H9 (cell line): ENCODE results near the gene RBFOX2. TPM values are rescaled to one million over a fixed set of nuclear protein-coding genes. Genes with fewer than 3 reads are reported as not detected.
"Not testable (repeated sequence)": the region's sequence is repeated elsewhere in the genome, so short reads cannot be mapped to it uniquely, and the experiment has no call there.

Experiments
- DNase-seq: peaks from one replicate; pipeline ENCODE4 v3.0.0-alpha.2; 2017
- H2AFZ ChIP-seq: one replicate; pipeline ENCODE4 v1.6.1; 2013; ENCODE audit warnings: mild to moderate bottlenecking, low read length, control low read depth, moderate library complexity
- H2AK5ac ChIP-seq: 2 replicates; pipeline ENCODE4 v1.6.1; 2013; ENCODE audit warnings: low read length, control low read depth, mixed read lengths; ENCODE audit not compliant: insufficient read length
- H2BK120ac ChIP-seq: one replicate; pipeline ENCODE4 v1.6.1; 2013; ENCODE audit warnings: low read depth, mild to moderate bottlenecking, low read length, control low read depth, inconsistent platforms; ENCODE audit not compliant: poor library complexity, severe bottlenecking
- H2BK12ac ChIP-seq: 2 replicates; pipeline ENCODE4 v1.6.1; 2013; ENCODE audit warnings: low read length, control low read depth, mixed read lengths, low read depth; ENCODE audit not compliant: insufficient read length
- H2BK15ac ChIP-seq: 2 replicates; pipeline ENCODE4 v1.6.1; 2013; ENCODE audit warnings: low read depth, low read length, control low read depth
- H2BK20ac ChIP-seq: one replicate; pipeline ENCODE4 v1.6.1; 2013; ENCODE audit warnings: low read depth, mild to moderate bottlenecking, low read length, control low read depth, inconsistent platforms; ENCODE audit not compliant: poor library complexity, severe bottlenecking
- H2BK5ac ChIP-seq: 2 replicates; pipeline ENCODE4 v1.6.1; 2013; ENCODE audit warnings: low read length, control low read depth, mixed read lengths; ENCODE audit not compliant: insufficient read length
- H3K14ac ChIP-seq: 2 replicates; pipeline ENCODE4 v1.6.1; 2013; ENCODE audit warnings: low read length, control low read depth; ENCODE audit not compliant: insufficient read depth
- H3K18ac ChIP-seq: 2 replicates; pipeline ENCODE4 v1.6.1; 2013; ENCODE audit warnings: low read depth, mild to moderate bottlenecking, mixed read lengths, low read length, control low read depth; ENCODE audit not compliant: insufficient read length
- H3K23ac ChIP-seq: 2 replicates; pipeline ENCODE4 v1.6.1; 2013; ENCODE audit warnings: low read length, control low read depth, mixed read lengths, low read depth; ENCODE audit not compliant: insufficient read length
- H3K23me2 ChIP-seq: 2 replicates; pipeline ENCODE4 v1.6.1; 2013; ENCODE audit warnings: low read depth, mild to moderate bottlenecking, mixed read lengths, low read length, control low read depth; ENCODE audit not compliant: insufficient read length, poor library complexity, severe bottlenecking
- H3K27ac ChIP-seq: 2 replicates; pipeline ENCODE4 v1.5.1; 2013; ENCODE audit warnings: low read length, control low read depth, mixed read lengths, low read depth; ENCODE audit not compliant: insufficient read length
- H3K27me3 ChIP-seq: 2 replicates; pipeline ENCODE4 v1.6.1; 2013; ENCODE audit warnings: low read length, control low read depth, inconsistent platforms; ENCODE audit not compliant: insufficient read depth
- H3K4ac ChIP-seq: 2 replicates; pipeline ENCODE4 v1.6.1; 2013; ENCODE audit warnings: low read depth, mild to moderate bottlenecking, control low read depth, inconsistent platforms, low read length, moderate library complexity
- H3K4me1 ChIP-seq: 2 replicates; pipeline ENCODE4 v1.6.1; 2013; ENCODE audit warnings: low read length, control low read depth, inconsistent platforms; ENCODE audit not compliant: insufficient read depth
- H3K4me2 ChIP-seq: 2 replicates; pipeline ENCODE4 v1.6.1; 2013; ENCODE audit warnings: low read length, control low read depth, mixed read lengths; ENCODE audit not compliant: insufficient read length, insufficient read depth
- H3K56ac ChIP-seq: 2 replicates; pipeline ENCODE4 v1.6.1; 2013; ENCODE audit warnings: low read depth, mild to moderate bottlenecking, mixed read lengths, low read length, control low read depth; ENCODE audit not compliant: insufficient read length
- H3K79me1 ChIP-seq: 2 replicates; pipeline ENCODE4 v1.6.1; 2013; ENCODE audit warnings: low read depth, mild to moderate bottlenecking, moderate library complexity, low read length, control low read depth, inconsistent platforms; ENCODE audit not compliant: insufficient read depth, poor library complexity, severe bottlenecking
- H3K79me2 ChIP-seq: 2 replicates; pipeline ENCODE4 v1.6.1; 2013; ENCODE audit warnings: low read length, control low read depth, inconsistent platforms; ENCODE audit not compliant: insufficient read depth
- H3K9ac ChIP-seq: 2 replicates; pipeline ENCODE4 v1.6.1; 2013; ENCODE audit warnings: low read length, control low read depth, mixed read lengths; ENCODE audit not compliant: insufficient read length; ENCODE audit errors: extremely low read depth
- H3K9me3 ChIP-seq: one replicate; pipeline ENCODE4 v1.6.1; 2013; ENCODE audit warnings: low read depth, low read length, inconsistent platforms; ENCODE audit not compliant: control insufficient read depth
- H3T11ph ChIP-seq: one replicate; pipeline ENCODE4 v1.6.1; 2013; ENCODE audit warnings: mild to moderate bottlenecking, low read length, control low read depth, inconsistent platforms
- H4K20me1 ChIP-seq: one replicate; pipeline ENCODE4 v1.6.1; 2013; ENCODE audit not compliant: control insufficient read depth, insufficient read length, insufficient read depth
- H4K5ac ChIP-seq: 2 replicates; pipeline ENCODE4 v1.6.1; 2013; ENCODE audit warnings: low read depth, mild to moderate bottlenecking, mixed read lengths, low read length, control low read depth; ENCODE audit not compliant: insufficient read length
- H4K8ac ChIP-seq: replicated peaks from 2 replicates; pipeline ENCODE4 v1.6.1; 2013; ENCODE audit warnings: low read length, control low read depth, mixed read lengths, low read depth; ENCODE audit not compliant: insufficient read length
- H4K91ac ChIP-seq: 2 replicates; pipeline ENCODE4 v1.6.1; 2013; ENCODE audit warnings: low read depth, mild to moderate bottlenecking, moderate library complexity, mixed read lengths, low read length, control low read depth; ENCODE audit not compliant: insufficient read length
- H3K27ac Mint-ChIP-seq, 3 experiments: 2 replicates in 2 of 3; 3 replicates in 1 of 3; pipeline ENCODE4 v1.8.0; 2020 to 2021; ENCODE audit warnings: mixed read lengths in 3 of 3, mild to moderate bottlenecking in 1 of 3, moderate library complexity in 1 of 3
- H3K27me3 Mint-ChIP-seq: 2 replicates; pipeline ENCODE4 v1.8.0; 2021; ENCODE audit warnings: low read depth, mild to moderate bottlenecking, moderate library complexity, mixed read lengths
- H3K36me3 Mint-ChIP-seq, 3 experiments: 2 replicates in 2 of 3; 3 replicates in 1 of 3; pipeline ENCODE4 v1.8.0; 2020 to 2021; ENCODE audit warnings: low read depth in 3 of 3, mixed read lengths in 3 of 3; ENCODE audit not compliant: insufficient read depth in 1 of 3
- H3K4me1 Mint-ChIP-seq, 2 experiments: 2 replicates each; pipeline ENCODE4 v1.8.0; 2020; ENCODE audit warnings: mixed read lengths in 2 of 2
- H3K4me3 Mint-ChIP-seq, 2 experiments: 2 replicates in 1 of 2; 3 replicates in 1 of 2; pipeline ENCODE4 v1.8.0; 2020 to 2021; ENCODE audit warnings: mild to moderate bottlenecking in 2 of 2, mixed read lengths in 2 of 2, moderate library complexity in 1 of 2
- H3K9me3 Mint-ChIP-seq, 2 experiments: 2 replicates in 1 of 2; 3 replicates in 1 of 2; pipeline ENCODE4 v1.8.0; 2020; ENCODE audit warnings: mild to moderate bottlenecking in 2 of 2, mixed read lengths in 2 of 2, moderate library complexity in 1 of 2
- WGBS: extraction: QIAGEN DNeasy Blood & Tissue Kit; methylation state at CpG from one replicate; pipeline ENCODE4 v1.1.7; 2013; ENCODE audit warnings: missing lambda C conversion rate, low lambda C conversion rate, mixed read lengths; ENCODE audit not compliant: insufficient read length; ENCODE audit errors: extremely low coverage; 5-methylcytosine and 5-hydroxymethylcytosine counted together
- total RNA-seq: library from RNA; stranded (reverse); gene quantifications from 2 replicates; pipeline ENCODE4 v1.2.1, GENCODE V29; 2021
- TF ChIP-seq, protein P1 (sequence below): fragments of 200-600 bp; sonication (generic); conservative IDR thresholded peaks from 3 replicates; pipeline ENCODE4 v1.8.0; 2021; ENCODE audit warnings: antibody characterized with exemption, mild to moderate bottlenecking

RBFOX2 gene
- total RNA-seq, 1 experiment from 2014 or later, result 84.7 TPM

DNA sequence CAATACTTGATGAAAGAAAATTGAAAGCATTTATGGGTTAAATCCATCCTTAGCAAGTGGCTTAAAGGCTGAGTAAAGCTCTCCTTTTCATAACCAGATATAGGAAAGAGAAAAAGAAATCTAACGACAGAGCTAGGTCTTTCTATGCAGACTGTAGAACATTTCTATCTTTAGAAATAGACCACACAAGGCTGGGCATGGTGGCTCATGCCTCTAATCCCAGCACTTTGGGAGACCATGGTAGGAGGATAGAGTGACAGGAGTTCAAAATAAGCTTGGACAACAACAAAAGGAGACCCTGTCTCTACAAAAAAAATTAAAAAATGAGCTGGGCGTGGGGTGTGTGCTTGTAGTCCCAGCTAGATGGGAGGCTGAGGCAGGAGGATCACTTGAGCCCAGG is 220.2 kb downstream of the RBFOX2 start:
- Histone ChIP-seq H3T11ph (no peak overlapping the region), H2BK120ac (no peak overlapping the region), H3K23ac (no peak overlapping the region), H3K4me1 (no peaks in the 10 kb centered on the region), H3K27me3 (no peaks in the 10 kb centered on the region), H4K8ac (no peak overlapping the region), H2AFZ (no peak overlapping the region), H2BK5ac (no peak overlapping the region), H2AK5ac (no peak overlapping the region), H3K9ac (no peak overlapping the region), H2BK15ac (no peak overlapping the region), H3K9me3 (no peaks in the 10 kb centered on the region), H2BK20ac (no peak overlapping the region), H3K27ac (no peak overlapping the region), H3K56ac (no peak overlapping the region), H4K5ac (no peak overlapping the region), H4K20me1 (no peaks in the 10 kb centered on the region), H3K14ac (no peak overlapping the region), H3K79me2 (no peaks in the 10 kb centered on the region; the same call in 1 of the 2 replicates), H2BK12ac (no peak overlapping the region), H3K4ac (no peak overlapping the region), H3K4me2 (no peak overlapping the region), H3K18ac (no peak overlapping the region), H3K23me2 (no peaks in the 10 kb centered on the region), H4K91ac (no peak overlapping the region), H3K79me1 (peaks cover 3% of the 10 kb centered on the region)
- no peak for DNase-seq
- Mint-ChIP-seq H3K4me3 (no peak overlapping the region), H3K36me3 (peaks cover 30 to 47% (median 35%) of the 10 kb centered on the region in 3 experiments; a peak in 6 of 7 replicates), H3K27ac (no peak overlapping the region), H3K9me3 (peaks cover 4% of the 10 kb centered on the region in 2 experiments; a peak in 2 of 5 replicates), H3K27me3 (no peaks in the 10 kb centered on the region), H3K4me1 (peaks cover 0 to 7% of the 10 kb centered on the region in 2 experiments; a peak in 1 of 4 replicates)
- TF ChIP-seq, protein P1, sequence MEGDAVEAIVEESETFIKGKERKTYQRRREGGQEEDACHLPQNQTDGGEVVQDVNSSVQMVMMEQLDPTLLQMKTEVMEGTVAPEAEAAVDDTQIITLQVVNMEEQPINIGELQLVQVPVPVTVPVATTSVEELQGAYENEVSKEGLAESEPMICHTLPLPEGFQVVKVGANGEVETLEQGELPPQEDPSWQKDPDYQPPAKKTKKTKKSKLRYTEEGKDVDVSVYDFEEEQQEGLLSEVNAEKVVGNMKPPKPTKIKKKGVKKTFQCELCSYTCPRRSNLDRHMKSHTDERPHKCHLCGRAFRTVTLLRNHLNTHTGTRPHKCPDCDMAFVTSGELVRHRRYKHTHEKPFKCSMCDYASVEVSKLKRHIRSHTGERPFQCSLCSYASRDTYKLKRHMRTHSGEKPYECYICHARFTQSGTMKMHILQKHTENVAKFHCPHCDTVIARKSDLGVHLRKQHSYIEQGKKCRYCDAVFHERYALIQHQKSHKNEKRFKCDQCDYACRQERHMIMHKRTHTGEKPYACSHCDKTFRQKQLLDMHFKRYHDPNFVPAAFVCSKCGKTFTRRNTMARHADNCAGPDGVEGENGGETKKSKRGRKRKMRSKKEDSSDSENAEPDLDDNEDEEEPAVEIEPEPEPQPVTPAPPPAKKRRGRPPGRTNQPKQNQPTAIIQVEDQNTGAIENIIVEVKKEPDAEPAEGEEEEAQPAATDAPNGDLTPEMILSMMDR, result no peak
- no CpG with 5 or more reads among the region's 2 CpGs for WGBS

DNA sequence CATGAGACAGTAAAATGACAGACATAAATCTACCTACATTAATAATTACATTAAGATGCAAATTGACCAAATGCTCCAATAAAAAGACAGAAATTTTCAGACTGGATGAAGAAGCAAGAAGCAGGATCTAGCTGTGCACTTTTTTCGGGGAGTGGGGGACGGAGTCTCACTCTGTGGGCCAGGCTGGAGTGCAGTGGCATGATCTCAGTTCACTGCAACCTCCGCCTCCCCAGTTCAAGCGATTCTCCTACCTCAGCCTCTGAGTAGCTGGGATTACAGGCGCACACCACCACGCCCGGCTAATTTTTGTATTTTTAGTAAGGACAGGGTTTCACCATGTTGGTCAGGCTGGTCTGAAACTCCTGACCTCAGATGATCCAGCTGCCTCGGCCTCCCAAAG is 222.0 kb downstream of the RBFOX2 start:
- H4K5ac ChIP-seq, H3K9me3 ChIP-seq, H3K27me3 ChIP-seq, H3K9ac ChIP-seq, H3K4me1 ChIP-seq, H2AFZ ChIP-seq, H4K20me1 ChIP-seq, H3K27me3 Mint-ChIP-seq, H3K4ac ChIP-seq, H3T11ph ChIP-seq, H3K4me2 ChIP-seq, H2BK12ac ChIP-seq, H3K27ac ChIP-seq, H3K79me1 ChIP-seq, H2AK5ac ChIP-seq, H2BK120ac ChIP-seq, H3K27ac Mint-ChIP-seq, H3K56ac ChIP-seq, H3K4me1 Mint-ChIP-seq, H2BK5ac ChIP-seq, H3K9me3 Mint-ChIP-seq, H3K79me2 ChIP-seq, H3K4me3 Mint-ChIP-seq, H2BK20ac ChIP-seq, H3K23ac ChIP-seq, H4K8ac ChIP-seq, DNase-seq, H3K23me2 ChIP-seq, H3K18ac ChIP-seq, H4K91ac ChIP-seq, H3K14ac ChIP-seq, H2BK15ac ChIP-seq: not testable (repeated sequence)
- no CpG with 5 or more reads among the region's 8 CpGs for WGBS
- H3K36me3 Mint-ChIP-seq, result peaks cover 30 to 47% (median 35%) of the 10 kb centered on the region in 3 experiments; a peak in 6 of 7 replicates
